Measurements from ENCODE around the gene KLRD1. TPM values are rescaled to one million over a fixed set of nuclear protein-coding genes. Genes with fewer than 3 reads are reported as not detected.
"Not testable (repeated sequence)": the region's sequence is repeated elsewhere in the genome, so short reads cannot be mapped to it uniquely, and the experiment has no call there.

The KLRD1 gene
- polyA plus RNA-seq, 1 donor, result 0.37 TPM

GRCh38 chr12:10368206-10369171 is 60.8 kb downstream of the KLRD1 start:
- DNase-seq, result no peak

DNA sequence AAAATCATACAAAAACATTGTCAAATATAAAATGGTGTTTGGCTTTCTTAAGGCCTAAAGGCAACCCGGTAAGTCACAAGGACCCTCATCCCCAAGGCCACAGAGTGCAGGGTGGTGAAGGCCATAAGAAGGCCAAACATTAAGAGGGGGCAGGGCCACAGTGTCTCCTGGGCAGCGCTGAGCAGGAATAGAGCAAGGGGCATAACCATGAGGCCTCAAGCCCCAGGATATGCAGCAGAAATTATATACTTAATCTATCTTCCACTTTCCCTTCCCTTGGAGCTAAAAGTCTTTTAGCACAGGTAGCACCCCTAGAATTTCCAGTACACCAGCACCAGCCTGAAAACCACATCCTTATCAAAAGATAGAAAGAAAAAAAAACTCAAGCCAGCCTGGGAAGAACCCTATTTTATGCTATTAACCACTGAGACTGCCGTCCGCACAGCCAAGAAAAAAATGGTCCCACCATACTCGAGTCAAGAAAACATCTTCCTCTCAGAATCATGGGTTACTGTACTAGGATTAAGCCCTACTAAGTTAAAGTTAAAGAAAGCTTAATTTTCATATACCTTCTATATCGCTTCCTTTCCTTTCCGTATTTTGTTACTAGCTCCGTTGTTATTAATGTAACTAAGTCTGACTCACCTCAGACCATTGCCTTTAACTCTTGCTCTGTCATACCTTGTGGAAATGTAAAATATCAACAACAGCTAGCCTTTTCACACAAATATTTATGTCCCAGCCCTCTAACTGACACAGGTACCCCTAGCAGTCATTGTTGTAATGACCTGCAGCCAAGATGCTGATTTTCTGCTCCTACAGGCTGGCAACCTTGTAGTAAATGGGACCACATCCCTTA is 62.1 kb downstream of the KLRD1 start:
- no peak for DNase-seq

DNA sequence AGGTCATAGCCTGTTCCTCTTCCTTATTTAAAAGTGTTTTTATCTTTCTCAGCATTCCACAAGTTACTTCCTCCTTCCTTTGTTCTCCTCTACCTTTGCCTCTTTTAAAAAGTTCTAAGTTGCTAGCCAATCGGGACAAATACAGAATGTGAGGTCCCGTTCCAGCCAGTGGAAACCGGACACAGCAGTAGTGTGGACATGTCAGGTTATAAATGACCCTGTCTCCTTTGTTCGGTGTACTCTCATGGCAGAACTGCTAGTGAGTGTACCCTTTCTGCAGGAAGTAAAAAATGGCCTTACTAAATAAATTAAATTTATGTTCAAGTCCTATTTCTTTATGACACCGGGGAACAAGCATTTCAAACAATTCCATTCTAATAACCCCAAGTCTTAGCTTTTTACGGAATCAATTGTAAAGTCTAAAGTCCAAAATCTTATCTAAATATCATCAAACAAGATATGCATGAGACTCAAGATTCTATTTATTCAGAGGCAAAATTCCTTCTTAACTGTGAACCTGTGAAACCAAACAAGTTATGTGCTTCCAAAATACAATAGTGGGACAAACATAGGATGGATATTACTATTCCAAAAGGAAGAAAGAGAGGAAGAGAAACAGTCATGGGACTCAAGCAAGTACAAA is 64.3 kb downstream of the KLRD1 start:
- DNase-seq, result not testable (repeated sequence)

GRCh38 chr12:10372559-10372958 is 64.9 kb downstream of the KLRD1 start:
- no peak for DNase-seq

DNA sequence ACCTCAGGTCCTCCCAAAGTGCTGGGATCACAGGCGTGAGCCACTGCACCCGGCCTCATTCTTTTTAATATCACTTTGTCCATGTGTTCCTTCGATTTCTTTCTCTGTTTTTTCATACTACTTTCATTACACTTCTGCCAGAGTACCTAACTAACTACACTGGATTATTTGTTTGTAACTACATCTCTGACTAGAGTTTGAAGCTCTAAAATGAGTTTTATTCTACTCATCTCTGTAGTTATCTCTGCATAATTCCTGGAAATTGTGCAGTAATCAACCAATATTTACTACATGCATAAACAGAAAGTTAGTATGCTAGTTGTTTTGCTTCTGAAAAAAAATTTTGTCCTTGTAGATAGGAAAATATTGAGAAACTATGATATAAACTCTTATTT is 67.0 kb downstream of the KLRD1 start:
- DNase-seq, result no peak

GRCh38 chr12:10378737-10379136 is 71.1 kb downstream of the KLRD1 start:
- DNase-seq, result not testable (repeated sequence)

Other genes with a start within 250 kb of the KLRD1 start
- gene CLEC1A, start 208.9 kb upstream of the KLRD1 start, polyA plus RNA-seq (ENCODE audit: insufficient read length), result 4.3 TPM
- 2.8 TPM for gene CLEC7A, start 177.7 kb upstream of the KLRD1 start, polyA plus RNA-seq (ENCODE audit: insufficient read length)
- 1.3 TPM for gene OLR1, start 135.7 kb upstream of the KLRD1 start, polyA plus RNA-seq (ENCODE audit: insufficient read length)
- 147 TPM for gene TMEM52B, start 128.8 kb upstream of the KLRD1 start, polyA plus RNA-seq (ENCODE audit: insufficient read length)
- gene GABARAPL1, start 95.0 kb upstream of the KLRD1 start, polyA plus RNA-seq (ENCODE audit: insufficient read length), result 74.4 TPM
- gene KLRK1, start 82.2 kb downstream of the KLRD1 start, polyA plus RNA-seq (ENCODE audit: insufficient read length), result 1.8 TPM
- not detected for gene KLRC4, start 101.9 kb downstream of the KLRD1 start, polyA plus RNA-seq (ENCODE audit: insufficient read length)
- 0.27 TPM for gene KLRC3, start 112.7 kb downstream of the KLRD1 start, polyA plus RNA-seq (ENCODE audit: insufficient read length)
- not detected for gene KLRC2, start 128.1 kb downstream of the KLRD1 start, polyA plus RNA-seq (ENCODE audit: insufficient read length)
- gene KLRC1, start 145.5 kb downstream of the KLRD1 start, polyA plus RNA-seq (ENCODE audit: insufficient read length), result 2.2 TPM
- gene EIF2S3B, start 198.0 kb downstream of the KLRD1 start, polyA plus RNA-seq (ENCODE audit: insufficient read length), result 1.5 TPM